HCT116 (cell line): Measurements from ENCODE around the gene TRDN. TPM values are rescaled to one million over a fixed set of nuclear protein-coding genes. Genes with fewer than 3 reads are reported as not detected.

Source experiments
- ATAC-seq: fragments of 200-7000 bp; cut with Tn5 transposase; 2 replicates; pipeline ENCODE4 v1.9.1; 2020; ENCODE audit warnings: mild to moderate bottlenecking, moderate library complexity
- BruUV-seq: library from RNA; stranded (reverse); fragments of 400-500 nt; replicated peaks from 2 replicates; lab custom pipeline; 2021; lab: Mats Ljungman, UMichigan
- CTCF ChIA-PET: fragments of 300-600 bp; sonication (Branson Sonifier 250); formaldehyde crosslinking; loops from one replicate; lab custom pipeline; 2021; ENCODE audit warnings: antibody characterized with exemption; lab: Charles Lee
- POLR2A ChIA-PET: fragments of 300-600, 350-600 bp; sonication (Branson Sonifier 250); formaldehyde crosslinking; loops from one replicate; lab custom pipeline; 2021; ENCODE audit warnings: antibody characterized with exemption; lab: Charles Lee
- RAD21 ChIA-PET, 2 experiments: fragments of 300-600 bp; sonication (Branson Sonifier 250); formaldehyde crosslinking; loops; one replicate each; lab custom pipeline; 2023; ENCODE audit warnings: low total read pairs in 2 of 2; ENCODE audit not compliant: uncharacterized antibody in 2 of 2, unreplicated experiment in 2 of 2, low non-redundant PET in 1 of 2; lab: Charles Lee
- DNase-seq: peaks from one replicate; pipeline ENCODE4 v3.0.0-alpha.2; 2010; ENCODE audit warnings: low read depth, low spot score
- H2AFZ ChIP-seq: fragments of 200-600 bp; shearing (Covaris generic), sonication (generic); 2 replicates; pipeline ENCODE4 v1.6.1; 2017; ENCODE audit warnings: low read depth, mixed run types, mixed read lengths, antibody characterized with exemption, low read length; ENCODE audit not compliant: poor library complexity, severe bottlenecking
- H3K27ac ChIP-seq: 2 replicates; pipeline ENCODE4 v1.5.1; 2012; ENCODE audit warnings: low read depth, low read length
- H3K27me3 ChIP-seq: fragments of 200-600 bp; sonication (generic); 2 replicates; pipeline ENCODE4 v1.6.1; 2016; ENCODE audit warnings: mixed run types, low read length, mixed read lengths; ENCODE audit not compliant: insufficient read depth
- H3K36me3 ChIP-seq, 2 experiments: fragments of 200-500 bp in 1 of 2; fragments of 200-600 bp in 1 of 2; sonication (Bioruptor generic) in 1 of 2; sonication (generic) in 1 of 2; 2 replicates each; pipeline versions ENCODE4 v1.5.1 to v1.6.1; 2014 to 2016; ENCODE audit warnings: low read length in 2 of 2, inconsistent platforms in 1 of 2, mixed read lengths in 1 of 2, mixed run types in 1 of 2; ENCODE audit not compliant: insufficient read depth in 2 of 2, control insufficient read depth in 1 of 2
- H3K4me1 ChIP-seq, 2 experiments: fragments of 200-600 bp in 1 of 2; sonication (generic) in 1 of 2; 2 replicates each; pipeline versions ENCODE4 v1.5.1 to v1.6.1; 2012 to 2017; ENCODE audit warnings: low read length in 2 of 2, inconsistent platforms in 1 of 2, mild to moderate bottlenecking in 1 of 2, mixed read lengths in 1 of 2, mixed run types in 1 of 2, moderate library complexity in 1 of 2; ENCODE audit not compliant: insufficient read depth in 2 of 2, control insufficient read depth in 1 of 2
- H3K4me2 ChIP-seq: fragments of 200-600 bp; sonication (generic); 2 replicates; pipeline ENCODE4 v1.6.1; 2017; ENCODE audit warnings: mixed run types, low read length, mixed read lengths
- H3K4me3 ChIP-seq, 2 experiments: fragments of 200-600 bp in 1 of 2; sonication (generic) in 1 of 2; replicated peaks in 1 of 2; 2 replicates each; pipeline ENCODE4 v1.5.1; 2011 to 2016; ENCODE audit warnings: low read length in 2 of 2, control low read depth in 1 of 2, low read depth in 1 of 2, mild to moderate bottlenecking in 1 of 2, mixed read lengths in 1 of 2, mixed run types in 1 of 2
- H3K79me2 ChIP-seq: fragments of 200-600 bp; sonication (generic); 2 replicates; pipeline ENCODE4 v1.6.1; 2017; ENCODE audit warnings: mild to moderate bottlenecking, mixed run types, low read length, moderate library complexity, mixed read lengths; ENCODE audit not compliant: insufficient read depth
- H3K9ac ChIP-seq: fragments of 200-600 bp; sonication (generic); 2 replicates; pipeline ENCODE4 v1.6.1; 2016; ENCODE audit warnings: low read length, mixed read lengths
- H3K9me2 ChIP-seq: fragments of 200-600 bp; sonication (generic), shearing (Covaris generic); 2 replicates; pipeline ENCODE4 v1.6.1; 2017; ENCODE audit warnings: mixed run types, mild to moderate bottlenecking, moderate library complexity; ENCODE audit not compliant: insufficient read depth
- H3K9me3 ChIP-seq, 2 experiments: fragments of 200-500 bp in 1 of 2; fragments of 200-600 bp in 1 of 2; sonication (Bioruptor generic) in 1 of 2; sonication (generic) in 1 of 2; 2 replicates each; pipeline ENCODE4 v1.6.1; 2014 to 2017; ENCODE audit warnings: low read length in 2 of 2, mixed read lengths in 2 of 2, inconsistent platforms in 1 of 2, low read depth in 1 of 2, mild to moderate bottlenecking in 1 of 2, mixed run types in 1 of 2, moderate library complexity in 1 of 2; ENCODE audit not compliant: control insufficient read depth in 1 of 2, insufficient read depth in 1 of 2
- H4K20me1 ChIP-seq: fragments of 200-600 bp; sonication (generic), shearing (Covaris generic); 2 replicates; pipeline ENCODE4 v1.6.1; 2017; ENCODE audit warnings: mixed run types, mild to moderate bottlenecking, moderate library complexity; ENCODE audit not compliant: insufficient read depth
- CBX3 ChIP-seq: IDR thresholded peaks from 2 replicates; pipeline ENCODE4 v1.6.1; 2012; ENCODE audit warnings: low read depth
- CEBPB ChIP-seq: IDR thresholded peaks from 2 replicates; pipeline ENCODE4 v1.6.1; 2012; ENCODE audit warnings: low read depth
- EGR1 ChIP-seq: IDR thresholded peaks from 2 replicates; pipeline ENCODE4 v1.6.1; 2012; ENCODE audit warnings: low read depth
- ELF1 ChIP-seq: IDR thresholded peaks from 2 replicates; pipeline ENCODE4 v1.6.1; 2012; ENCODE audit warnings: low read depth, borderline replicate concordance
- EZH2phosphoT487 ChIP-seq: fragments of 200-600 bp; IDR thresholded peaks from 2 replicates; pipeline ENCODE4 v1.6.1; 2018; ENCODE audit warnings: antibody characterized with exemption, borderline replicate concordance
- FOSL1 ChIP-seq: IDR thresholded peaks from 2 replicates; pipeline ENCODE4 v1.6.1; 2012; ENCODE audit warnings: low read depth
- POLR2A ChIP-seq: IDR thresholded peaks from 2 replicates; pipeline ENCODE4 v1.7.0; 2011; ENCODE audit warnings: borderline replicate concordance; ENCODE audit not compliant: insufficient read depth, insufficient read length; ENCODE audit errors: extremely low read depth
- RAD21 ChIP-seq: IDR thresholded peaks from 2 replicates; pipeline ENCODE4 v1.6.1; 2012; ENCODE audit warnings: low read depth, mild to moderate bottlenecking
- SIN3A ChIP-seq: IDR thresholded peaks from 2 replicates; pipeline ENCODE4 v1.6.1; 2012; ENCODE audit warnings: low read depth
- SP1 ChIP-seq: IDR thresholded peaks from 2 replicates; pipeline ENCODE4 v1.6.1; 2012; ENCODE audit warnings: low read depth
- SRF ChIP-seq: IDR thresholded peaks from 2 replicates; pipeline ENCODE4 v1.6.1; 2012; ENCODE audit warnings: low read depth
- YY1 ChIP-seq: IDR thresholded peaks from 2 replicates; pipeline ENCODE4 v1.6.1; 2011; ENCODE audit warnings: low read length, low read depth, moderate library complexity, mild to moderate bottlenecking; ENCODE audit not compliant: insufficient replicate concordance; ENCODE audit errors: extremely low read depth
- ZFX ChIP-seq: fragments of 450-650 bp; IDR thresholded peaks from 2 replicates; pipeline ENCODE4 v1.6.1; 2017
- intact Hi-C: fragments of 100-400 bp; cut with micrococcal nuclease; formaldehyde crosslinking; loops from 2 replicates; pipeline ENCODE4 v1.10.0; 2022
- total RNA-seq: library from RNA; stranded (reverse); gene quantifications from one replicate; pipeline ENCODE4 v1.2.1, GENCODE V29; 2021; ENCODE audit not compliant: unreplicated experiment
- TF ChIP-seq, protein P1 (sequence below): IDR thresholded peaks from 2 replicates; pipeline ENCODE4 v1.6.1; 2012
- TF ChIP-seq, protein P2 (sequence below): IDR thresholded peaks from 2 replicates; pipeline ENCODE4 v1.6.1; 2012

Gene TRDN
- total RNA-seq, 1 experiment from 2014 or later: not detected

DNA sequence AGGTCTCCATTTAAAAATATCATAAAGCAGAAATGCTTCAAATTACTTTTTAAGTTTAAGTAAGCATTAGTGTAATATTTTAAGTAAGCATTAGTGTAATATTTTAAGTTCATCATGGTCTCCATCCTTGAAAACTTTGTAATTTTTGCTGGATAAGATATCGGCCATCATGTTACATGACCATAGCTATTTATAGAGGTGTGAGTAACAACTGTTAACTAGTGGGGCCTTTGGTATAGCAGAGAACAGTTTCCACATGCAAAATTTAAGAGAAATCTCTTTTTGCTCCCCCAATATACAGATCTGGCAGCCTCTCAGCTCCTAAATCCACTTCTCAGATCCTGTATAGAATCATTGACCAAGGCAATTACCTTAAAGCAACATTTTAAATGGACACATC lies 468 bp downstream of the TRDN start:
- H2AFZ ChIP-seq: no peak overlapping the region
- no peaks in the 10 kb centered on the region for H3K9me3 ChIP-seq
- H3K4me3 ChIP-seq: no peak overlapping the region
- CTCF ChIA-PET: no interaction called here
- peaks cover 11% of the 10 kb centered on the region for H3K27me3 ChIP-seq
- intact Hi-C loops: no loop called here
- POLR2A ChIA-PET: no interaction called here
- no peaks in the 10 kb centered on the region for H4K20me1 ChIP-seq
- no peak for TF ChIP-seq ZFX
- TF ChIP-seq, protein P1, sequence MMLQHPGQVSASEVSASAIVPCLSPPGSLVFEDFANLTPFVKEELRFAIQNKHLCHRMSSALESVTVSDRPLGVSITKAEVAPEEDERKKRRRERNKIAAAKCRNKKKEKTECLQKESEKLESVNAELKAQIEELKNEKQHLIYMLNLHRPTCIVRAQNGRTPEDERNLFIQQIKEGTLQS: no peak
- TF ChIP-seq SP1: no peak
- TF ChIP-seq SRF: no peak
- no peak for TF ChIP-seq YY1
- TF ChIP-seq ELF1: no peak
- TF ChIP-seq CEBPB: no peak
- no peak for TF ChIP-seq FOSL1
- no peak for TF ChIP-seq CBX3
- no peaks in the 10 kb centered on the region for H3K79me2 ChIP-seq
- no TSS peak for BruUV-seq
- H3K27ac ChIP-seq: no peak overlapping the region
- H3K36me3 ChIP-seq: no peaks in the 10 kb centered on the region
- RAD21 ChIA-PET: no interaction called here
- ATAC-seq: no peak
- H3K9me2 ChIP-seq: no peaks in the 10 kb centered on the region
- H3K9ac ChIP-seq: no peak overlapping the region
- no peak overlapping the region for H3K4me2 ChIP-seq
- H3K4me1 ChIP-seq: no peaks in the 10 kb centered on the region
- no peak for DNase-seq

DNA sequence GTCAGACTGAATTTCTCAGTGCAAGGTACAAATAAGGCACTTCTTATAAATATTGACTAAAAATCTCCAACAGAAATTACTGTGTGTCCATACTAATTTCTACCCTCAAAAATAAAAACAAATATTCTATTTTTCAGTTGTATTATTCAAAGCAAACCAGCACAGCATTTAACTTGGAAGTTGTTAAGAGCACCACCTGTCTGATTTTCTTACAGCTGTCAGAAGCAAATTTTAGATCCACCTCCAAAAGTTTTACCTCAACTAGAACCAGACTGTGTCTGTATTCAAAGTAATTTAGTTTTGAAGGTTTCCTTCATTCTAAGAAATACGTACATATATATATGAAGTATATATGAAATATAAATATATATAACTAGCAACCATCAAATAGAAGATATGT lies 1.2 kb downstream of the TRDN start:
- no peak overlapping the region for H2AFZ ChIP-seq
- H3K4me3 ChIP-seq: no peak overlapping the region
- H3K36me3 ChIP-seq: no peaks in the 10 kb centered on the region
- no peak overlapping the region for H3K9ac ChIP-seq
- peaks cover 11% of the 10 kb centered on the region for H3K27me3 ChIP-seq
- ChIA-PET CTCF (no interaction called here), POLR2A (no interaction called here), RAD21 (no interaction called here)
- ATAC-seq (no peak), DNase-seq (no peak)
- no peak overlapping the region for H3K4me2 ChIP-seq
- no peaks in the 10 kb centered on the region for H3K9me3 ChIP-seq
- no peaks in the 10 kb centered on the region for H3K79me2 ChIP-seq
- TF ChIP-seq, protein P2, sequence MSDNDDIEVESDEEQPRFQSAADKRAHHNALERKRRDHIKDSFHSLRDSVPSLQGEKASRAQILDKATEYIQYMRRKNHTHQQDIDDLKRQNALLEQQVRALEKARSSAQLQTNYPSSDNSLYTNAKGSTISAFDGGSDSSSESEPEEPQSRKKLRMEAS: no peak
- no peak for TF ChIP-seq SIN3A
- TF ChIP-seq RAD21: no peak
- no peak for TF ChIP-seq ZFX
- no peak for TF ChIP-seq EGR1
- TF ChIP-seq POLR2A: no peak
- TF ChIP-seq CBX3: no peak
- TF ChIP-seq SRF: no peak
- TF ChIP-seq EZH2phosphoT487: no peak
- TF ChIP-seq ELF1: no peak
- H3K9me2 ChIP-seq: no peaks in the 10 kb centered on the region
- intact Hi-C loops: no loop called here
- no TSS peak for BruUV-seq
- no peaks in the 10 kb centered on the region for H3K4me1 ChIP-seq
- no peak overlapping the region for H3K27ac ChIP-seq
- no peaks in the 10 kb centered on the region for H4K20me1 ChIP-seq
